Osteocyte (in vitro differentiated cells): Measurements from ENCODE around the gene PLPPR5. TPM values are rescaled to one million over a fixed set of nuclear protein-coding genes. Genes with fewer than 3 reads are reported as not detected.
"Not testable (repeated sequence)": the region's sequence is repeated elsewhere in the genome, so short reads cannot be mapped to it uniquely, and the experiment has no call there.

Experiments used
- DNase-seq: peaks from one replicate; pipeline ENCODE4 v3.0.0; 2021; ENCODE audit warnings: mixed read lengths; ENCODE audit not compliant: unreplicated experiment; ENCODE audit errors: extremely low spot score
- H3K27ac Mint-ChIP-seq: one replicate; pipeline ENCODE4 v1.8.0; 2021; ENCODE audit warnings: mild to moderate bottlenecking, mixed read lengths; ENCODE audit not compliant: unreplicated experiment
- H3K27me3 Mint-ChIP-seq: one replicate; pipeline ENCODE4 v1.8.0; 2021; ENCODE audit warnings: mixed read lengths; ENCODE audit not compliant: unreplicated experiment
- H3K36me3 Mint-ChIP-seq: one replicate; pipeline ENCODE4 v1.8.0; 2021; ENCODE audit warnings: mixed read lengths; ENCODE audit not compliant: unreplicated experiment
- H3K4me1 Mint-ChIP-seq: one replicate; pipeline ENCODE4 v1.8.0; 2021; ENCODE audit warnings: mixed read lengths; ENCODE audit not compliant: unreplicated experiment
- H3K4me3 Mint-ChIP-seq: one replicate; pipeline ENCODE4 v1.8.0; 2021; ENCODE audit warnings: mild to moderate bottlenecking, moderate library complexity, mixed read lengths; ENCODE audit not compliant: unreplicated experiment
- H3K9me3 Mint-ChIP-seq: one replicate; pipeline ENCODE4 v1.8.0; 2021; ENCODE audit warnings: mixed read lengths; ENCODE audit not compliant: unreplicated experiment
- CTCF ChIP-seq: fragments of 200-600 bp; sonication (generic); IDR thresholded peaks from 2 replicates; pipeline ENCODE4 v1.5.0; 2021; ENCODE audit warnings: antibody characterized with exemption, mild to moderate bottlenecking, moderate library complexity
- total RNA-seq: library from RNA; stranded (reverse); gene quantifications from 2 replicates; pipeline ENCODE4 v1.2.1, GENCODE V29; 2021

PLPPR5 gene
- total RNA-seq, 1 donor from 2014 or later: not detected

GRCh38 chr1:98888869-98889268 lies 115.8 kb downstream of the PLPPR5 start:
- Mint-ChIP-seq H3K36me3 (no peaks in the 10 kb centered on the region), H3K9me3 (no peaks in the 10 kb centered on the region), H3K4me1 (no peaks in the 10 kb centered on the region), H3K27me3 (peaks cover 15% of the 10 kb centered on the region), H3K4me3 (no peak overlapping the region), H3K27ac (no peak overlapping the region)
- TF ChIP-seq CTCF: no peak
- no peak for DNase-seq

- Mint-ChIP-seq H3K27ac (no peak overlapping the region), H3K9me3 (no peaks in the 10 kb centered on the region), H3K27me3 (peaks cover 15% of the 10 kb centered on the region), H3K4me3 (no peak overlapping the region), H3K4me1 (no peaks in the 10 kb centered on the region), H3K36me3 (no peaks in the 10 kb centered on the region)
- no peak for TF ChIP-seq CTCF
- no peak for DNase-seq
Measured at GRCh38 chr1:98887507-98887906, 117.2 kb downstream of the PLPPR5 start.

DNA sequence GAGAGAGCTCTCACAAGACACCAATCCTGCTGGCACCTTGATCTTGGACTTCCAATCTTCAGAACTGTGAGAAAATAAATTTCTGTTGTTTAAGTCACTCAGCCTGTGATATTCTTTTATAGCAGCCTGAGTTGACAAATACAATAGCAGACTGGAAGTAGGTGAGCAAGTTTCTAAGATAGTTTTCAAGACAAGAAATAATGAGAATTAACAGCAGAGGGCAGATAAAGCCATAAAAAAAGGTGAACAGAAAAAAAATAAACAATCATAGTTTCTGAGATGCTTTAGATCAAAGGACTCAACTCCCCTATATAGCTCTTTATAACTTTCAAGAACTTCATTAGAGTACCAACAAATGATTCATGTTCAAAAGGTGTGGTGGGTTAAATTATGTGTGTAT lies 119.8 kb downstream of the PLPPR5 start:
- Mint-ChIP-seq H3K4me3 (no peak overlapping the region), H3K36me3 (no peaks in the 10 kb centered on the region), H3K27me3 (peaks cover 20% of the 10 kb centered on the region), H3K27ac (no peak overlapping the region), H3K9me3 (no peaks in the 10 kb centered on the region), H3K4me1 (no peaks in the 10 kb centered on the region)
- no peak for TF ChIP-seq CTCF
- no peak for DNase-seq

GRCh38 chr1:98881901-98882300 lies 122.8 kb downstream of the PLPPR5 start:
- Mint-ChIP-seq H3K36me3 (no peaks in the 10 kb centered on the region), H3K4me3 (no peak overlapping the region), H3K27ac (no peak overlapping the region), H3K27me3 (peaks cover 38% of the 10 kb centered on the region), H3K9me3 (no peaks in the 10 kb centered on the region), H3K4me1 (no peaks in the 10 kb centered on the region)
- TF ChIP-seq CTCF: no peak
- no peak for DNase-seq

- not testable (repeated sequence) for DNase-seq, H3K36me3 Mint-ChIP-seq, H3K4me1 Mint-ChIP-seq, H3K4me3 Mint-ChIP-seq, H3K27ac Mint-ChIP-seq, H3K9me3 Mint-ChIP-seq
- H3K27me3 Mint-ChIP-seq: peaks cover 42% of the 10 kb centered on the region
Measured at GRCh38 chr1:98881234-98881633, 123.4 kb downstream of the PLPPR5 start.

- H3K27me3 Mint-ChIP-seq: peaks cover 38% of the 10 kb centered on the region
- TF ChIP-seq CTCF: no peak
- no peak overlapping the region for H3K27ac Mint-ChIP-seq
- no peak for DNase-seq
- H3K4me3 Mint-ChIP-seq: no peak overlapping the region
- H3K4me1 Mint-ChIP-seq: no peaks in the 10 kb centered on the region
- peaks cover 2% of the 10 kb centered on the region for H3K9me3 Mint-ChIP-seq
- no peaks in the 10 kb centered on the region for H3K36me3 Mint-ChIP-seq
Measured at GRCh38 chr1:98874828-98875227, 129.8 kb downstream of the PLPPR5 start.
